HG03103 (cell line): ENCODE data around the gene ERC2.

Source experiments
- ATAC-seq: cut with Tn5 transposase; IDR thresholded peaks from one replicate; pipeline ENCODE4 v1.9.1; 2021; ENCODE audit warnings: low read depth; ENCODE audit not compliant: unreplicated experiment

The ERC2 gene

GRCh38 chr3:55588146-55588765 is 880.0 kb downstream of the ERC2 start:
- ATAC-seq = no peak

- no peak for ATAC-seq
Observed at GRCh38 chr3:55585856-55586255, 882.4 kb downstream of the ERC2 start.

- ATAC-seq = no peak
Observed at GRCh38 chr3:55584716-55585368, 883.4 kb downstream of the ERC2 start.

- ATAC-seq = no peak
Observed at GRCh38 chr3:55584030-55584429, 884.2 kb downstream of the ERC2 start.

GRCh38 chr3:55583475-55583874 is 884.8 kb downstream of the ERC2 start:
- no peak for ATAC-seq

- ATAC-seq = no peak
Observed at GRCh38 chr3:55579496-55579895, 888.8 kb downstream of the ERC2 start.

GRCh38 chr3:55576621-55577388 is 891.5 kb downstream of the ERC2 start:
- ATAC-seq = no peak

- no peak for ATAC-seq
Observed at GRCh38 chr3:55574671-55575070, 893.6 kb downstream of the ERC2 start.

- no peak for ATAC-seq
Observed at GRCh38 chr3:55572816-55573215, 895.5 kb downstream of the ERC2 start.

GRCh38 chr3:55571913-55572312 is 896.4 kb downstream of the ERC2 start:
- no peak for ATAC-seq

- no peak for ATAC-seq
Observed at GRCh38 chr3:55571216-55571813, 897.0 kb downstream of the ERC2 start.

- no peak for ATAC-seq
Observed at GRCh38 chr3:55570271-55570711, 898.0 kb downstream of the ERC2 start.

- ATAC-seq = no peak
Observed at GRCh38 chr3:55569033-55569599, 899.2 kb downstream of the ERC2 start.

- ATAC-seq = no peak
Observed at GRCh38 chr3:55567615-55568014, 900.7 kb downstream of the ERC2 start.

GRCh38 chr3:55567121-55567520 is 901.1 kb downstream of the ERC2 start:
- ATAC-seq = no peak

GRCh38 chr3:55565521-55565920 is 902.7 kb downstream of the ERC2 start:
- ATAC-seq = no peak

GRCh38 chr3:55564726-55565125 is 903.5 kb downstream of the ERC2 start:
- ATAC-seq = no peak

GRCh38 chr3:55562700-55563099 is 905.6 kb downstream of the ERC2 start:
- no peak for ATAC-seq

GRCh38 chr3:55559500-55560423 is 908.5 kb downstream of the ERC2 start:
- no peak for ATAC-seq

- no peak for ATAC-seq
Observed at GRCh38 chr3:55558316-55558715, 910.0 kb downstream of the ERC2 start.
